ENCODE results near the gene MTSS2. TPM values are rescaled to one million over a fixed set of nuclear protein-coding genes. Genes with fewer than 3 reads are reported as not detected.

The MTSS2 gene
- total and polyA plus RNA-seq, 2 of the 8 experiments (the other 6 are each of a cell fraction or from before 2014, with no cell fraction given): 23.3 to 36.7 TPM

DNA sequence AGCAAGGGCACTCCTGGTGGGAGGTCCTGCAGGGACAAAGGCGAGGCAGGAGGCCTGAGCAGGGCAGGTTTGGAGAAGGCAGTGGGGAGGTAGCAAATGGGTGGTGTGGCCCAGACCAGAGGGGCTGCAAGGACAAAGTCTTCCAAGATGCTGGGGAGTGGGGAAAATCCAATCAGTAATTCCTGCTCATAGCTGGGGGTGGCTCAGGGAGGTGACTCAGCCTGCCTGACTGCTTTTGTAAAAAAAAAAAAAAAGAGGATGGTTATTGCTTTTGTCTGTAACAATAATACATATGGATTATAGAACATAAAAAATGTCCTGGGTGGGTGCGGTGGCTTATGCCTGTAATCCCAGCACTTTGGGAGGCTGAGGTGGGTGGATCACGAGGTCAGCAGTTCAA is 34.3 kb downstream of the MTSS2 start (continued):
- TF ChIP-seq CBX8 (IDR thresholded peaks at IDR 0.05; ENCODE audit: borderline replicate concordance, low read depth, low read length): no peak
- no peak for TF ChIP-seq TBP (IDR thresholded peaks at IDR 0.05; ENCODE audit: low read depth, low read length)
- TF ChIP-seq GABPA (IDR thresholded peaks at IDR 0.05; ENCODE audit: borderline replicate concordance, insufficient read depth, low read length): no peak

All from H1 (cell line).